ENCODE data around the gene LIPC.
"Not testable (repeated sequence)": the region's sequence is repeated elsewhere in the genome, so short reads cannot be mapped to it uniquely, and the experiment has no call there.

Gene LIPC

DNA sequence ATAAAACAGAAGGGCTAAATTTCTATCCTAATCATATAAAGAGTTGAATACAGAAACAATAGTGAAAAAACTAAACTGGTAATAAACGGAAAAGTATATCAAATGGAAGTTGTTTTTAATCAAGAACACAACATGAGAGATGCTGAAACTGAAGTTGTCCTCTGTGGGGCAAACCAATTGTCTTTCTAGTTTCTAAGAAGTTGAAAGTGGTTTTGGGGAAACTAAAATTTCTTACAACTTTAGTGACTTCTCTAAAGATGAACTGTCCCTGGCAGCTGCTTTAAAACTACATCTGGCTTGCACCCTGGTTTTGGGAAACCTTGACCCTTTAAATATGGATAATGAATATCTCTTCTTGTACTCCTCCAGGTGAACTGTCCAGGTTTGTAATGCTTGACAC is 162.1 kb downstream of the LIPC start:
- no peak for DNase-seq

DNA sequence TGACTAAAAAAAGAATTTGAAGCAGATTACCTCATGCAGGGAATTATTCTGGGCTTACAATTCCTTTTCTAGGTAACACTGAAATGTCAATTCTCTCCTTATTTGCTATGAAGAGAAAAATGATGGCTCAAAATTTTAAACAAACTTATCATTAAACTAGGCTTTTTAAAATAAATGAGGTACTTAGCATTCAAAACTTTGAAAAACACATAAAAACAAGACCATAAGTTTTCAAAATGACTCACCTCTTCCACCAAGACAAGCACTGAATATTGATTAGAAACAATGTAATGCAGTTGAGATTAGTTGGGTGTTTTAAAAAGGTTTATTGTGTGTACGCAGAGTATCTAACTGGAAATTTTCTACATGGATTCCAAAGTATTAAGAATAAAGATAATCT is 163.1 kb downstream of the LIPC start:
- no peak for DNase-seq

GRCh38 chr15:58595516-58596263 is 163.9 kb downstream of the LIPC start:
- DNase-seq, result no peak

DNA sequence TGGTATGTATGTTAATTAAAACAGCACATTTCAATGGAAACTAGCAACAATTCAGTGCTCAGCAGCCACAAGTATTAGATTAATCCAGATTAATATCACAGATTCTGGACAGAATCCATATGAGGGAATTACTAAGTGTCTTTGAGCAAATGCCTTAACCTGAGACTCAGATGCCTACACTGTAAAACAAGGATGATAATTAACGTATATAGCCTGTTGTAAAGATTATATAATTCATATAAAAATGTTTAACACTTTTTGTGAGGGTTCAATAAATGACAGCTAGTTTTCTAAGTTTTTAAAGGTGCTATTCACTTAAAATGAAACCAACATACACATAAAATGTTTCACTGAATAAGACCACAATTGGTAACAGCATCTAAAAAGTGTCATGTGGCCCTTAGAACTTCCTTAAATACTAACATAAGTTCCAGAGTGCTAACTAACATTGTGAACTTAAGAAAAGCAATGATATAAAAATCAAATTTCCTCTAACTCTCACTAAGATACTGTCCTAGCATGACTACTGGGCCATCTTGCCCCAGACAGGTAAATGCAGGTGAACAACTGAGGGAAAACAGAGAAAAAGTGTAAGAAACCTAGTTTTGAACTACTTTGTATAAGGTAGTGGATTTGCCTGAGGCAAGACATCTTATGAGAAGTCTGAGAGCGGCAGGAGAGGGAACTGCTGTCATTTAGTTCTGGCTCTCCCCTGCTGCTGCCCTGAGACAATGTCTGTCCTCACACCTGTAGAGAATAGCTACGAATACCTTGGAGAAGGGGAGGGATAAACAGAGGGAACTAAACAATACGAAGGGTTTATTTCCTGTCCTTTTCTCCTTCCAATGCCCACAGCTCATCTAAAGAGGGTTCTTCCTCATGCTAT is 166.4 kb downstream of the LIPC start:
- no peak for DNase-seq

GRCh38 chr15:58598829-58599210 is 167.0 kb downstream of the LIPC start:
- no peak for DNase-seq

DNA sequence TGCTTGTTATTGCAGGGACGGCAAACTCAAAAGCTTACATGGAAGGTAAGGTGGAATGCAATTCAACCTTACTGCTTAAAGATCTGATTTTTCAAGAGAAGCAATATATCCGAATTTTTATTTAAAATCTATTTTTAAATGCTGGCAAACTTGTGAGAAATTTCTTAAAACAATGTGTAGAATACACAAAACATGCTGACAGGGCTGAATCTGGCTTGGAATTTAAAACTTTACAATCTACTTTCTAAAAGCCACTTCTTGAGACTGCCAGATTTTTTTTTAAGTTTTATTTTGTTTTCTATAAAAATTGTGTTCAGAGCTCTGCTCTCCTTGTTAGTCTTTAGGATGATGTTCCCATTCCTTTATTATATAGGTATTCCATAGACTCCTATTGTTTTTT is 171.0 kb downstream of the LIPC start:
- no peak for DNase-seq

- not testable (repeated sequence) for DNase-seq
These were observed 172.1 kb downstream of the LIPC start for GRCh38 chr15:58603927-58604326.

DNA sequence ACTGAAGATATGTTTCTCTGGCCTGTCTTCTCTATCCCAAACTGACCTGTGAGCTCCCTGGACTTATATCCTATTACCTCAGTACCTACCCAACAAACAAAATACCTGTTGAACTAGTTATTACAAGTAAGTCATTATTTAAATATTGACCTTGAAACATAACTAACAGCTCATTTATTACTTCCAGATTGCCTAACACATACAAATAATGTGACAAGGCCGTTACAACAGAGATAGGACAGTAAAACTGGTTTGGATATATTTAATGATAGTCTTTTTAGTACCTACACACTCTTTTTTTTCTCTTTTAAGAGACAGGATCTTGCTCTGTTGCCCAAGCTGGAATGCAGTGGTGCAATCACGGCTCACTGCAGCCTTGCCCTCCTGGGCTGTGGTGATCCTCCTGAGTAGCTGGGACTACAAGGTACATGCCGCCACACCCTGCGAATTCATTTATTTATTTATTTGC is 172.7 kb downstream of the LIPC start:
- DNase-seq, result no peak

- no peak for DNase-seq
These were observed 174.2 kb downstream of the LIPC start for GRCh38 chr15:58605931-58606530.

- DNase-seq, result no peak
These were observed 174.8 kb downstream of the LIPC start for GRCh38 chr15:58606577-58607080.

DNA sequence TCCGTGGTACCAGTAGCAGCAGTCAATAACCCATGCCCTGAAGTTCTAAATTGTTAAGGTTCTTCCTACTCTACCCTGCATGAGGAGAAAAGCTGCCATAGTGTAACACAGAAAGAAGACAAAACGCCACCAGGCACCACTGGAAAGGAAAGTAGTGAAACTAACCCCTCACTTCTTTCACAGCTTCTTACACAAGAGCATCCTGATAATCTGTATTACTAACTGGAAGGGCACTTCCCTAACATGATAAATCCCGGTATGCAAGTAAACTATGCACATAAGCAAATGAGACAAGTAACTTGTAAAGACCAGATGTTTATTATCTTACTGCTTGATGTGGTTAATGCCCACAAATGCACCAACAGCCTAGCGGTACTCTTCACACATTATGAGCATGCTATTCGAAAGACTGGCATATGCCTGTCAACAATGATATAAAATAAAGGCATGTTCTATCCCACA is 176.4 kb downstream of the LIPC start:
- peak in 1 of 2 donors; percentile 41 for DNase-seq

- no peak for DNase-seq
These were observed 176.9 kb downstream of the LIPC start for GRCh38 chr15:58608711-58609110.

DNA sequence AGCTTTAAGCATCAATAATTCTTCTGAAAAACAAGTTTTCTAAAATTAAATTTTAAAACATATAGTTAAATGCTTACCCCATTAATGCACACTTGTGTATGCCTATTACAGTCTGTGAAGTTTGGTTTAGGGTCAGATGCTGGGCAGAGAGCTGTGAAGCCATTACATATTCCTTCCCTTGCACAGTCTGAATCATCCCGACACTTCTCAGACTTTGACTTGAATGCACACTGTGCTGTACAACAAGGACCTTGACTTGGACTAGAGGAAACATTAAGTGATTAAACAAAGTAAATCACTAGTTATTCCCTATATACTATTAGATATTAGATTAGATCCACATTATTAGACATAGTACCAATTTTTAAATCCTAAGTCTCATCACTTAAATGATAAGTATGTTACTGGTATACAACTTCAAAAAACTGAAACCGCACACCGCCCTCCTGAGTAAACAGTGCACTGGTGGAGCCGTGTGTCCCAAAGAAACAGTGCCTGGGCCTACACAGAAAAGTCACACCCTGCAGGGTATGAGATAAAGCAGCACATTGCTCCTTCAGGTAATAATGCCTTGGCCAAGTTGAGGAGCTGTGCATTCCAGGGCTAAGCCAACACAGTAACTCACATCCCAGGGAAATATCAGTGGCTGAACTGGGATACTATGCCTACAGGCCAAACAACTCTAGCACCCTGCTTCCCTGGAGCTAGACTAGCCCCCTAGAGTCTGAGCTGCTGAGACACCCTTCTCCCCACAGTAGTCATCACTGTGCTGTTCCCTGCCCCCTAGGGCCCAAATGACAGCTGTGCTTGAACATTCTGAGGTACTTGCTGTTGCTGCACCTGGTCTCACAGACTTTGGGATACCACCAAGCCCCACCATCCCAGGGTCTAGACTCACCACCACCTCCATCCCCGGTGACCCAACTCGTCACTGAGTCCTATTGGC is 180.2 kb downstream of the LIPC start:
- no peak for DNase-seq

GRCh38 chr15:58616171-58616570 is 184.4 kb downstream of the LIPC start:
- DNase-seq, result no peak
